LNCAP (cell line): ENCODE data around the gene WIZ.

Experiments
- CTCF ChIP-seq: fragments of 450-650 bp; IDR thresholded peaks from 2 replicates; pipeline ENCODE4 v1.5.1; 2017; ENCODE audit warnings: mild to moderate bottlenecking

WIZ gene

GRCh38 chr19:15448778-15449619 lies 757 bp downstream of the WIZ start:
- no peak for TF ChIP-seq CTCF

- no peak for TF ChIP-seq CTCF
These were observed 1.5 kb downstream of the WIZ start for GRCh38 chr19:15448044-15448777.

- no peak for TF ChIP-seq CTCF
These were observed 2.7 kb downstream of the WIZ start for GRCh38 chr19:15447057-15447456.

- no peak for TF ChIP-seq CTCF
These were observed 3.9 kb downstream of the WIZ start for GRCh38 chr19:15445807-15446376.

GRCh38 chr19:15445227-15445605 lies 4.5 kb downstream of the WIZ start:
- TF ChIP-seq CTCF, result no peak

GRCh38 chr19:15444505-15445226 lies 5.1 kb downstream of the WIZ start:
- TF ChIP-seq CTCF, result no peak

GRCh38 chr19:15443838-15444237 lies 5.9 kb downstream of the WIZ start:
- TF ChIP-seq CTCF, result no peak
